CD4-positive, alpha-beta T cell treated with Interleukin-4 for 1 hour (primary cell): Measurements from ENCODE around the gene GALNT9.
"Not testable (repeated sequence)": the region's sequence is repeated elsewhere in the genome, so short reads cannot be mapped to it uniquely, and the experiment has no call there.

ENCODE experiments used
- DNase-seq, 2 donors: peaks; one replicate each; pipeline ENCODE4 v3.0.0-alpha.2; 2020 to 2022

Gene GALNT9

GRCh38 chr12:132263451-132264049 is 65.8 kb downstream of the GALNT9 start:
- no peak for DNase-seq

- DNase-seq: no peak
Measured at GRCh38 chr12:132263061-132263360, 66.4 kb downstream of the GALNT9 start.

DNA sequence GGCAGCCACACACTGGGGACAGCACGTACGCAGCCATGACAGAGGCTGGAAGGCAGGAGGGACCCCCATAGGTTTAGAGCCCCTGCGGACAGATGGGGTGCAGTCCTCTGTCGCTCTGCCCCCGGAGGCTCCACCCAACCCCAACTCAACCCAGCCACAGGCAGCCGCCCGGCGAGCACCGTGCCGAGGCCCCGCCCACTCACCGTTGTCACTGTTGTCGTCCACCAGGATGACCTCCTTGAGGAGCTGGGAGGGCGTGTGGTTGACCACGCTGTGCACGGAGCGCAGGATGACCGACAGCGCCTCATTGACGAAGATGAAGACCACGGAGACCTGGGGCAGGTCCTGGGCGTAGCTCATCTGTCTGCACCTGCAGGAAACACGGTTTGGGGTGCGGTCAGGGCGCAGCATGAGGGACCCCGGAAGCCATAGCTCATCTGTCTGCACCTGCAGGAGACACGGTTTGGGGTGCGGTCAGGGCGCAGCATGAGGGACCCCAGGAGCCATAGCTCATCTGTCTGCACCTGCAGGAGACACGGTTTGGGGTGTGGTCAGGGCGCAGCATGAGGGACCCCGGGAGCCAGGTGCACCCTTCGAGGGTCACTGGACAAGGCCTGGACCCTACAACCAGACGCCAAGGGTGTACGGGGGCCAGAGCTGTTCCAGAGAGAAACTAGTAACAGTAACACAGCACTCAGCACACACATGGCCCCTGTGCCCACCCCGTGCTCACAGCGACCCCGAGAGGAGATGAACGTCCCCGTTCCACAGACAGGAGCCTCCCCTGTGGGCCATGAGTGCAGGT is 66.9 kb downstream of the GALNT9 start:
- DNase-seq: no peak

GRCh38 chr12:132261328-132262138 is 67.9 kb downstream of the GALNT9 start:
- DNase-seq: no peak

DNA sequence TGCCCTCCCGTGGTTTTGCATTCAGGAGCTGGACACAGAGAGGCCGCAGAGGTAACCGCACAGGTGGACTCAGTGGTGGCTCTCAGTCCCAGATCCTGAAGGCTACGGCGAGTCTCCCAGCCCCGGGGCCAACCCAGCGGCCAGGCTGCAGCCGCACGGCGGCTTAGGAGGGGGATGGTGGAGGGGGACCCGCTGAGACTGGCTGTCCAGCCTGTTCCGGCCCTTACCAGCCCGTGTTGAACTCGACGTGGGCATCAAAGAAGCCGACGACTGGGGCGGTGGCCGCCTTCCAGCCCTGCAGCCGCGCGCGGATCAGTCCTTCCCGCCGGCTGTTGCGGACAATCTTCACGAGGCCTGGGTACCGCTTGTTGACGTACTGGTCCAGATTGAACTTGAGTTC is 68.7 kb downstream of the GALNT9 start:
- no peak for DNase-seq

DNA sequence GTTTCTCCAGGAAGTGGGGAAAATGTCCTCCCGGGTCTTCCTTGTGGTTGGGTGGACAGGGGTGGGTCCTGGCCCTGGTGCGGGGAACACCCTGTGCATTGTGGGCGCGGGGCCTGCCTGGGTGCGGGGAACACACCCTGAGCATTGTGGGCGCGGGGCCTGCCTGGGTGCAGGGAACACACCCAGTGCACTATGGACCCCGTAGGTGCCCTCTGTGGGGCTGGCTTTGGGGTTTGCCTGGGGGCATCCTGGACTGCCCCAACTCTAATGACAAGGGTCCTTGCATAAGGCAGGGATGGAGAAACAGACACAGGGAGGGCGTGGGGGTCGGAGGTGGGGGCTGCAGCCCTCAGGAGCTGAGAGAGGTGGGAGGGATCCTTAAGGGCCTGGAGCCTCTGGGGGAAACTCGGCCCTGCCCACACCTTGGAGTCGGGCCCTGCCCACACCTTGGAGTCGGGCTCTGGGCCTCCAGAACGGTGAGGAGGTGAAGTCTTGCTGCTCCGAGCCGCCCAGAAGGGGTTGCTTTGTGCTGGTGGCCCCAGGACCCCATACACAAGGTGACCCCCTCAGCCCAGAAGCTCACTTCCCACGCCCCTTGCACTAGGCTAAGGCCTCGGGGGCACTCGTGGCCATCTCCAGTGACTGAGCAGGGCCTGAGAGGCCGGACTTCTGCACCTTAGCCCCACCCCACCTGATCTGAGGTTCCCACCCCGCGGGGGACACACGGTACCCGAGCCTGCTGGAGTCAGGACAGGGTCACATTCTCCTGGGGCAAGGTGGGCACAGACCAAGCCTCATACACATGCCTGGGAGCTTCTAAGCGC is 69.3 kb downstream of the GALNT9 start:
- DNase-seq: no peak

DNA sequence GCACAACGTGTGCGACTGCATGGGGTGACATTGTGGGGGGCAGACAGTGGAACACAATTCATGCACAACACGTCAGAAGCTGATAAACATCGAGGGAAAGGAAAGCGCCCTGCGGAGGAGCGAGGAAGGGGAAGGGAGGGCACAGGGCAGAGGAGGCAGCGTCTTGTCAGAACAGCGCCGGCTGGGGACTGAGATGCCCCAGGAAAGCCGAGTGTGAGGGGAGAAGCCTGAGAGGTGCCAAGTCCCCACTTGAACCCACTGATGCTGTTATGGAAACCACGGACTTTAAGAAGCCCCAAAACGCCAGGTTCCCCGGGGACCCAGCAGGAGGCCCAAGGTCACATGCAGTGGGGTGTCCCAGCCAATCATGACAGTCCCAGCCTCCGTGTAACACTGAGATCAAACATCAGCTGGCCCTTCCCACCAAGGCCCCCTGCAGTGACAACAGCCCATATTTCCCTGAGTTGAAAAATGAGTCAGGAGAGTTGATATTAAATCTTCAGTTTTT is 70.0 kb downstream of the GALNT9 start:
- DNase-seq: no peak

- DNase-seq: no peak
Measured at GRCh38 chr12:132258543-132258942, 70.8 kb downstream of the GALNT9 start.

GRCh38 chr12:132257955-132258490 is 71.4 kb downstream of the GALNT9 start:
- no peak for DNase-seq

- no peak for DNase-seq
Measured at GRCh38 chr12:132257206-132257954, 72.0 kb downstream of the GALNT9 start.

GRCh38 chr12:132256646-132257045 is 72.7 kb downstream of the GALNT9 start:
- no peak for DNase-seq

DNA sequence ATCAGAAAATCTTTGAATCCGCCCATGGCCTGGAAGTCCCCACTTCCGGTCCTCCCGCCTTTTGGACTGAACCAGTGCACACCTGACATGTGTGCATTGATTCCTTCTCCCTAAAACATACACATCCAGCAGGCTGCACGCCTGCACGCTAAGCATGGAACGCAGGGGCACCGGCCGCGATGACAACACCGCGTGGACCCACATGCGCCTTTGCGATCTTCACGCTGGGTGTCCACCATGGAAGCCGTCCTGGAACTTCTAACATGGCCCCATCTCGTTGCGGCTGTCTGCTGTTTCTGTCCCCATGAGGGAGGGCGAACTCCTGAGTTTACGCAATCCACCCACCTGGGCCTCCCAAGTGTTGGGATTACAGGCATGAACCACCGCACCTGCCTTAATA is 73.7 kb downstream of the GALNT9 start:
- no peak for DNase-seq

GRCh38 chr12:132253698-132254480 is 75.5 kb downstream of the GALNT9 start:
- DNase-seq: no peak

- not testable (repeated sequence) for DNase-seq
Measured at GRCh38 chr12:132252981-132253380, 76.4 kb downstream of the GALNT9 start.

- DNase-seq: no peak
Measured at GRCh38 chr12:132251741-132252490, 77.5 kb downstream of the GALNT9 start.

- no peak for DNase-seq
Measured at GRCh38 chr12:132251310-132251709, 78.1 kb downstream of the GALNT9 start.

- no peak for DNase-seq
Measured at GRCh38 chr12:132250707-132251106, 78.7 kb downstream of the GALNT9 start.

GRCh38 chr12:132249689-132250478 is 79.5 kb downstream of the GALNT9 start:
- no peak for DNase-seq

GRCh38 chr12:132248453-132249167 is 80.8 kb downstream of the GALNT9 start:
- no peak for DNase-seq
